ENCODE results near the gene SLC24A3.

SLC24A3 gene

GRCh38 chr20:19341348-19342053 lies 129.1 kb downstream of the SLC24A3 start:
- TF ChIP-seq MYC (IDR thresholded peaks at IDR 0.05; ENCODE audit: low read depth, low read length) (no peak), CTCF (IDR thresholded peaks at IDR 0.05; ENCODE audit: low read depth, low read length) (no peak), POLR2A (IDR thresholded peaks at IDR 0.05; ENCODE audit: extremely low read depth, insufficient read length) (no peak), MAX (IDR thresholded peaks at IDR 0.05; ENCODE audit: low read depth, low read length) (no peak)
- DNase-seq (ENCODE audit: low read depth): no peak
- H3K4me3 ChIP-seq (ENCODE audit: low read depth, low read length): no peak overlapping the region

GRCh38 chr20:19344341-19344740 lies 131.9 kb downstream of the SLC24A3 start:
- no peak for TF ChIP-seq POLR2A (IDR thresholded peaks at IDR 0.05; ENCODE audit: extremely low read depth, insufficient read length)
- no peak for TF ChIP-seq CTCF (IDR thresholded peaks at IDR 0.05; ENCODE audit: low read depth, low read length)
- TF ChIP-seq MYC (IDR thresholded peaks at IDR 0.05; ENCODE audit: low read depth, low read length): no peak
- TF ChIP-seq MAX (IDR thresholded peaks at IDR 0.05; ENCODE audit: low read depth, low read length): no peak

GRCh38 chr20:19347943-19348456 lies 135.6 kb downstream of the SLC24A3 start:
- DNase-seq (ENCODE audit: low read depth): no peak
- H3K4me3 ChIP-seq (ENCODE audit: low read depth, low read length): no peak overlapping the region
- no peak for TF ChIP-seq MYC (IDR thresholded peaks at IDR 0.05; ENCODE audit: low read depth, low read length)
- no peak for TF ChIP-seq POLR2A (IDR thresholded peaks at IDR 0.05; ENCODE audit: extremely low read depth, insufficient read length)
- TF ChIP-seq CTCF (IDR thresholded peaks at IDR 0.05; ENCODE audit: low read depth, low read length): no peak
- TF ChIP-seq MAX (IDR thresholded peaks at IDR 0.05; ENCODE audit: low read depth, low read length): no peak

More at GRCh38 chr20:19344341-19344740, 131.9 kb downstream of the SLC24A3 start:
- no peak overlapping the region for H3K4me3 ChIP-seq (ENCODE audit: low read depth, low read length)
- no peak for DNase-seq (ENCODE audit: low read depth)

- no peak for DNase-seq (ENCODE audit: low read depth)
- TF ChIP-seq MYC (IDR thresholded peaks at IDR 0.05; ENCODE audit: low read depth, low read length) (no peak), POLR2A (IDR thresholded peaks at IDR 0.05; ENCODE audit: extremely low read depth, insufficient read length) (no peak), MAX (IDR thresholded peaks at IDR 0.05; ENCODE audit: low read depth, low read length) (no peak), CTCF (IDR thresholded peaks at IDR 0.05; ENCODE audit: low read depth, low read length) (no peak)
- no peak overlapping the region for H3K4me3 ChIP-seq (ENCODE audit: low read depth, low read length)
These were observed 136.1 kb downstream of the SLC24A3 start for GRCh38 chr20:19348582-19348981.

GRCh38 chr20:19349879-19350278 lies 137.4 kb downstream of the SLC24A3 start:
- DNase-seq (ENCODE audit: low read depth): no peak
- TF ChIP-seq CTCF (IDR thresholded peaks at IDR 0.05; ENCODE audit: low read depth, low read length) (no peak), MYC (IDR thresholded peaks at IDR 0.05; ENCODE audit: low read depth, low read length) (no peak), MAX (IDR thresholded peaks at IDR 0.05; ENCODE audit: low read depth, low read length) (no peak), POLR2A (IDR thresholded peaks at IDR 0.05; ENCODE audit: extremely low read depth, insufficient read length) (no peak)
- H3K4me3 ChIP-seq (ENCODE audit: low read depth, low read length): no peak overlapping the region

Data from NB4 (cell line).